CD4-positive, CD25-positive, alpha-beta regulatory T cell (primary cell): ENCODE data around the gene BIN1. TPM values are rescaled to one million over a fixed set of nuclear protein-coding genes. Genes with fewer than 3 reads are reported as not detected.

ENCODE experiments used
- ATAC-seq, 2 donors: fragments of 150-1000 bp; cut with Tn5 transposase; one replicate each; pipeline ENCODE4 v1.10.0; 2021; ENCODE audit warnings: low read depth in 2 of 2, moderate number of reproducible peaks in 2 of 2, moderate library complexity in 1 of 2
- DNase-seq, 3 donors: peaks; one replicate each; pipeline versions ENCODE4 v3.0.0 to v3.0.0-alpha.2; 2012 to 2022; ENCODE audit warnings: mixed read lengths in 1 of 3
- H3K27ac ChIP-seq: one replicate; pipeline ENCODE4 v1.7.0; 2013; ENCODE audit warnings: mild to moderate bottlenecking, low read length; ENCODE audit not compliant: insufficient read depth, poor library complexity, severe bottlenecking
- H3K27me3 ChIP-seq: one replicate; pipeline ENCODE4 v1.7.0; 2013; ENCODE audit warnings: low read length; ENCODE audit not compliant: control insufficient read depth, insufficient read depth
- H3K36me3 ChIP-seq: one replicate; pipeline ENCODE4 v1.7.0; 2013; ENCODE audit warnings: mild to moderate bottlenecking, low read length, moderate library complexity; ENCODE audit not compliant: control insufficient read depth, insufficient read depth
- H3K4me1 ChIP-seq: 2 replicates; pipeline ENCODE4 v1.7.0; 2013; ENCODE audit warnings: mild to moderate bottlenecking, low read length; ENCODE audit not compliant: insufficient read depth, control insufficient read depth, poor library complexity, severe bottlenecking
- H3K4me3 ChIP-seq: one replicate; pipeline ENCODE4 v1.7.0; 2013; ENCODE audit warnings: low read depth, mild to moderate bottlenecking, low read length, moderate library complexity
- H3K9me3 ChIP-seq, 2 experiments: 1 replicate in 1 of 2; 2 replicates in 1 of 2; pipeline ENCODE4 v1.7.0; 2013; ENCODE audit warnings: low read length in 2 of 2, mild to moderate bottlenecking in 1 of 2, moderate library complexity in 1 of 2; ENCODE audit not compliant: control insufficient read depth in 2 of 2
- H3K27ac Mint-ChIP-seq, 3 donors: one replicate each; pipeline ENCODE4 v1.8.0; 2020 to 2022; ENCODE audit warnings: mild to moderate bottlenecking in 3 of 3, mixed read lengths in 3 of 3, moderate library complexity in 2 of 3
- H3K27me3 Mint-ChIP-seq: one replicate; pipeline ENCODE4 v1.8.0; 2022; ENCODE audit warnings: mild to moderate bottlenecking, mixed read lengths
- H3K36me3 Mint-ChIP-seq: one replicate; pipeline ENCODE4 v1.8.0; 2020; ENCODE audit warnings: mixed read lengths
- H3K4me1 Mint-ChIP-seq, 4 donors: one replicate each; pipeline ENCODE4 v1.8.0; 2020 to 2022; ENCODE audit warnings: mixed read lengths in 4 of 4, mild to moderate bottlenecking in 1 of 4
- H3K4me3 Mint-ChIP-seq, 4 donors: one replicate each; pipeline ENCODE4 v1.8.0; 2020 to 2022; ENCODE audit warnings: mild to moderate bottlenecking in 4 of 4, mixed read lengths in 4 of 4, moderate library complexity in 3 of 4
- H3K9me3 Mint-ChIP-seq, 7 donors: one replicate each; pipeline ENCODE4 v1.8.0; 2020 to 2022; ENCODE audit warnings: mixed read lengths in 7 of 7, mild to moderate bottlenecking in 3 of 7, moderate library complexity in 2 of 7
- polyA plus RNA-seq, 4 donors: library from polyadenylated mRNA; unstranded; fragments of 300-500 nt; fragmentation: Illumina TruSeq; gene quantifications; one replicate each; pipeline ENCODE4 v1.2.3, GENCODE V29; 2021
- total RNA-seq: library from RNA; stranded (reverse); gene quantifications from one replicate; pipeline ENCODE4 v1.2.3, GENCODE V29; 2022

Gene BIN1
- total and polyA plus RNA-seq, 5 donors from 2014 or later = 131 to 228 (median 164) TPM

DNA sequence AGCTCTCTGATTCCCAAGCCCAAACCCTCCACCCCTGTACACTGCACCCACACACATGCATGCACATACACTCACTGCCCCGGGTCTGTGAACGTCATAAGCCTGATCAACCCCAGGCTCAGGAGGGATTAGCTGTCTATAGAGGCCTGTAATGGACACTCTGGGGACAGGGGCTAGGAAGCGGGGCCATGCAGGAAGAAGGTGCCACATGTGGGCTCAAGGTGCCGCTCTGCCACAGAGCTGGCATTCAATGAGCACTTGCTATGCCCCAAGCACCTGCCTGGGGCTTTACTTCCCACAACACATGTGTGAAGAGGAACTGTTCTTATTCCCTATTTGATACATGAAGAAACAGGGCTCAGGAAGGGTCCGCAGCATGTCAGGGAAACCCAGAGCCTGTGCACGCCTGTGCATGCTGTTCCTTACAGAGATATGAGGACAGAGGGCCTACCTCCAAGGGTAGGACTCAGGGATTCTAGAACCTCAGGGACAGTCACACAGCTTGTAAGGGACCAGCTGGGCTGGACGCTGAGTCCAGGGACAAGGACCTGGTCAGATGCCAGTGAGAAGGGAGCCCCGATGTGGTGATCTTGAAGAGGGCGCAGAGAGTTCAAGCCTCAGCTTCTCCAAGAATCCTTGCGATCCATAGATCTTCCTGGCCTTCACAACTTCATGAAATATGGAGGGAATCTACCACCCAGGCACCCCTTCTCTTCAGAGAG, 5.0 kb downstream of the BIN1 start:
- no peaks in the 10 kb centered on the region for H3K27me3 ChIP-seq
- no peaks in the 10 kb centered on the region for H3K36me3 ChIP-seq
- Mint-ChIP-seq H3K4me1 (peaks cover 0 to 2% (median 0%) of the 10 kb centered on the region in 4 donors), H3K27ac (no peak overlapping the region), H3K27me3 (peaks cover 21% of the 10 kb centered on the region), H3K36me3 (no peaks in the 10 kb centered on the region), H3K4me3 (peak overlapping the region in 2 of 4 donors; percentile 14 to 64), H3K9me3 (no peaks in the 10 kb centered on the region)
- H3K4me3 ChIP-seq = no peak overlapping the region
- H3K27ac ChIP-seq = no peak overlapping the region
- ATAC-seq (no peak), DNase-seq (no peak)
- H3K4me1 ChIP-seq = peaks cover 13% of the 10 kb centered on the region
- no peaks in the 10 kb centered on the region for H3K9me3 ChIP-seq

DNA sequence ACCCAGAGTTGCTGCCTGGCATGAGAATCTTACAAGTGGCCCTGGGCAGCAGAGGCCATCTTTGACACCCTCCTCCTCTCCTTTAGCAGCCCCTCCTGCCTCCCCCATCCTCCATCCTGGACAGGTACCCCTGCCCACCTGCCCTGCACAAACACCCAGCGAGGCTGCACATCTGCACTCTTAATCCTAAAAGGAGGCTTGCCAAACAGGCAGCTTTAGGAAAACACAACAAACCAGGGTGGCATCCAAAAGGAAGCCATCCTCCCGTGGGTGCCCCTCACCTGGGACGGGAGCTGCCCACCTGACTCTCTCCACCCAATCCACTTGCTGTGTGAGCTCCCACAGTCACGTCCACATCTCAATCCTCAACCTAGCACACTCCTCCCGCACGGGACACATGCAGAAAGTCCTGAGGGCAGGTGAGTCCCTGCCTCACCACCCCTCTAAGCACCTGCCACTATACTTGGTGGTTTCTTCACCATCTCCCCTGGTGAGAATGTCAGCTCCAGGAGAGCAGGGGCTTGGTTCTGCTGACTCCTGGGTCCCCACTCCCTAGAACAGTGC, 5.8 kb downstream of the BIN1 start:
- Mint-ChIP-seq H3K4me3 (no peak overlapping the region), H3K27me3 (peaks cover 21% of the 10 kb centered on the region), H3K9me3 (no peaks in the 10 kb centered on the region), H3K27ac (no peak overlapping the region), H3K36me3 (no peaks in the 10 kb centered on the region), H3K4me1 (peaks cover 0 to 2% (median 0%) of the 10 kb centered on the region in 4 donors)
- no peaks in the 10 kb centered on the region for H3K36me3 ChIP-seq
- H3K4me1 ChIP-seq = peaks cover 6% of the 10 kb centered on the region
- H3K27ac ChIP-seq = no peak overlapping the region
- ATAC-seq = no peak
- H3K4me3 ChIP-seq = no peak overlapping the region
- H3K27me3 ChIP-seq = no peaks in the 10 kb centered on the region
- no peaks in the 10 kb centered on the region for H3K9me3 ChIP-seq
- DNase-seq = no peak

DNA sequence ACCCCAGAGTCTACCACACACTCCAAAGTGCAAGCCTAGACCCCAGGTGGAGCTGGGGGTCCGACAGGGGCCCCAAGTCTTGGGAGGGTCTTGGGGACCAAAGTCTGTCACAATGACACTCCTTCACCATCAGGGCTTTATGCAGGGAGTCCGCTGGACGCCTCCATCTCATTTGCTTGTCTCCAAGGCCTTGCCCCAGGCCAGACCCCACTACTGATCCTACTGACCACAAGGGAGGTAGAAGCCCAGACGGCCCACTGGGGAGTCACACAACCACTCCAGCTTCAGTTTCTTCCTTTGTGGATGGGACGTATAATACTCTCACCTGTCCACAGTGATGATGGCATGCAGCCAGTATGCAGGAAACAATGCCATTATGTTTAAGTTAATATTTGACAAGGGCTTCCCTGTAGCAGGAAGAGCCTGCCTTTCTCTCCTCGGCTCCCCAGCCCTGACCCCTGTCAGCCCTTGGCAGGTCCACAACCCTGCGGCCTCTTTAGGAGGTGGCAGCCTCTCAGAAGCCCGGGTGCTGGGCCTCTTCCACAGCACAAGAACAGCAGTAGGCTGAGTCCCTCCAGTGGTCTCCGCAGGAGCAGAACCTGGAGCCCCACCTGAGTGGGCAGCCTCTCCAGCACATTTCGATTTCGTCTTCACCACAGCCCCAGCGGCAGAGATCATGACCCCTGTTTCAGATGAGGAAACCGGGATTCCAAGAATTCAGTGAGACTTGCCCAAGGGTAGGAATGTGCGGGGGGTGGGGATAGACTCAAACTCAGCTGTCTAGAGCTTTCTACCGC, 6.5 kb downstream of the BIN1 start:
- no peaks in the 10 kb centered on the region for H3K9me3 ChIP-seq
- DNase-seq = no peak
- no peaks in the 10 kb centered on the region for H3K27me3 ChIP-seq
- ATAC-seq = no peak
- Mint-ChIP-seq H3K27ac (peak overlapping the region in 1 of 3 donors; percentile 48), H3K4me3 (no peak overlapping the region), H3K9me3 (no peaks in the 10 kb centered on the region), H3K4me1 (peaks cover 0 to 2% (median 0%) of the 10 kb centered on the region in 4 donors), H3K36me3 (no peaks in the 10 kb centered on the region), H3K27me3 (peaks cover 21% of the 10 kb centered on the region)
- no peaks in the 10 kb centered on the region for H3K4me1 ChIP-seq
- no peak overlapping the region for H3K4me3 ChIP-seq
- no peaks in the 10 kb centered on the region for H3K36me3 ChIP-seq
- H3K27ac ChIP-seq = no peak overlapping the region

DNA sequence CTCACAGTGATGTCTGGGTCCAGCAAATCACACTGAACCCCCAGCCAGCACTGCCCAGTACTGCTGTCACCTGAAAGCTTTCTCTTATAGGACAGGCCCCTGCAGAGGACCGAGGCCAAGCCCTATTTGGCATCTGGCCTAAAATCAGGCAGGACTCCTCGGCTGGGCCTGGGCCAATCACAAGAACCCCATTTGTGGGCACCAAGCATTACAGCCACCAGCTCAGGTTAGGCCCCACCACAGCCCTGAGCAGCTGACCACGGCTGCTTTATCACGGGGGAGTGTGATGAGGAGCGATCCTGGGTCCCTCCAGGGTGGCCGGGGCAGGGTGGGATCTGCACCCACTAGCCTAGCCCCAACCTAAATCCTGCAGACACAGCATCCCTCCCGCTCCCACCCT, 8.2 kb downstream of the BIN1 start:
- Mint-ChIP-seq H3K9me3 (no peaks in the 10 kb centered on the region), H3K36me3 (no peaks in the 10 kb centered on the region)

DNA sequence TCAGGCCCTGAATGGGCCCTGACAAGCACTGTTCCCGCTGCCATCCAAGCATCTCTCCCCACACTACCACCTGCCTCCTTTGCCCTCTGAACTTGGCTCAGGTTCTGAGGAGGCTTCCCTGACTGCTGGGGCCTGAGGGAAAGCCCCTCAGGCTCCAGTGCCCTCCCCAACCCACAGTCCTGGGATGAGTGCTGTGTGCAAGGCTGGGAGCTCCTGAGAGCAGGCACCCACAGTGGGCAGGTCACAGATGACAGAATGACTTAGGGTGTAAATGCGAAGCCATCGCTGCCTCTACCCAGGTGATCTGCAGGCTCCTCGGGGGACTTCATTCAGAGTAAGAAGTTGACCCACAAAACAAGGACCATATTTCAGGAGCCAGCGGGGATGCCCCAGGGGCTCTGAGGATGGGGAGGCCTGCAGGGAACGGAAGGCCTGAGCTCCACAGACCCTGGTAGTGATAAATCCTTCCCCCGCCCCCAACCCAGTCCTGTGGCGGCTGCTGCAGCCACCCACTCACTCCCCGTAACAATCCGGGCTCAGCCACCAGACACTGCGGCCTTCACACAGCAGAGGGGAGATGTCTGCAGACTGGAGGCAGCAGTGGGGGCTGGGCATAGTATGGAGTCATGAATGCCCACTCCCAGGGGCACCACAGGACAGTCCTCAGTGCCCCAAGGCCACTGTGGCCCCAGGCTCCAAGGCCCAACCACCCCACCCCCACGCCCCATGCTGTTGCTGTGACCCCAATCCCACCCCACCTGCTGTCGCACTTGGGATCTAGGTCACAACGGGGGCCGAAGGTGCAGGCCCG, 8.9 kb downstream of the BIN1 start:
- Histone ChIP-seq H3K27me3 (no peaks in the 10 kb centered on the region), H3K4me3 (no peak overlapping the region), H3K27ac (no peak overlapping the region), H3K4me1 (no peaks in the 10 kb centered on the region), H3K36me3 (no peaks in the 10 kb centered on the region), H3K9me3 (no peaks in the 10 kb centered on the region)
- no peaks in the 10 kb centered on the region for H3K9me3 Mint-ChIP-seq
- no peaks in the 10 kb centered on the region for H3K36me3 Mint-ChIP-seq
- peaks cover 0 to 2% (median 0%) of the 10 kb centered on the region in 4 donors for H3K4me1 Mint-ChIP-seq
- no peak for DNase-seq
- peaks cover 9% of the 10 kb centered on the region for H3K27me3 Mint-ChIP-seq
- no peak for ATAC-seq
- no peak overlapping the region for H3K27ac Mint-ChIP-seq
- no peak overlapping the region for H3K4me3 Mint-ChIP-seq

More for the DNA sequence above, 8.2 kb downstream of the BIN1 start:
- ATAC-seq (no peak), DNase-seq (no peak)
- Histone ChIP-seq H3K4me3 (no peak overlapping the region), H3K27me3 (no peaks in the 10 kb centered on the region), H3K9me3 (no peaks in the 10 kb centered on the region), H3K36me3 (no peaks in the 10 kb centered on the region), H3K4me1 (no peaks in the 10 kb centered on the region), H3K27ac (no peak overlapping the region)
- H3K4me3 Mint-ChIP-seq = no peak overlapping the region
- H3K27me3 Mint-ChIP-seq = peaks cover 11% of the 10 kb centered on the region
- H3K27ac Mint-ChIP-seq = no peak overlapping the region
- H3K4me1 Mint-ChIP-seq = peaks cover 0 to 2% (median 0%) of the 10 kb centered on the region in 4 donors

DNA sequence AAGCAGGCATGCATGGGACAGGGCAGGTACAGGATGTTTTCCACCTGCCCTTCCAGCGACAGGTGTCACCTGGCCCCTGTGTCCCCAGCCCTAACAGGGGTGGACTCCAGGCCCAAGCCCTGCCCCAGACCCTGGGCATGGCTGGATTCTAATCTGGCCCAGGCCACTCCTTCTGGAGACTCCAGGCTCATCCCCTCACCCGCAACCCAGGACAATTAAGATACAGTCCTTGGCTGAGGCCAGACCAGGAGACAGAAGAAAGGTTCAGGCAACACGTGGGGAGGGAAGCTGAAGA, 9.5 kb downstream of the BIN1 start:
- Histone ChIP-seq H3K36me3 (no peaks in the 10 kb centered on the region), H3K27me3 (no peaks in the 10 kb centered on the region), H3K4me3 (no peak overlapping the region), H3K9me3 (no peaks in the 10 kb centered on the region), H3K27ac (no peak overlapping the region), H3K4me1 (no peaks in the 10 kb centered on the region)
- ATAC-seq = no peak
- H3K4me1 Mint-ChIP-seq = peaks cover 0 to 2% (median 0%) of the 10 kb centered on the region in 4 donors
- DNase-seq = no peak
- H3K36me3 Mint-ChIP-seq = no peaks in the 10 kb centered on the region
- no peak overlapping the region for H3K4me3 Mint-ChIP-seq
- no peak overlapping the region for H3K27ac Mint-ChIP-seq
- no peaks in the 10 kb centered on the region for H3K9me3 Mint-ChIP-seq
- peaks cover 2% of the 10 kb centered on the region for H3K27me3 Mint-ChIP-seq

DNA sequence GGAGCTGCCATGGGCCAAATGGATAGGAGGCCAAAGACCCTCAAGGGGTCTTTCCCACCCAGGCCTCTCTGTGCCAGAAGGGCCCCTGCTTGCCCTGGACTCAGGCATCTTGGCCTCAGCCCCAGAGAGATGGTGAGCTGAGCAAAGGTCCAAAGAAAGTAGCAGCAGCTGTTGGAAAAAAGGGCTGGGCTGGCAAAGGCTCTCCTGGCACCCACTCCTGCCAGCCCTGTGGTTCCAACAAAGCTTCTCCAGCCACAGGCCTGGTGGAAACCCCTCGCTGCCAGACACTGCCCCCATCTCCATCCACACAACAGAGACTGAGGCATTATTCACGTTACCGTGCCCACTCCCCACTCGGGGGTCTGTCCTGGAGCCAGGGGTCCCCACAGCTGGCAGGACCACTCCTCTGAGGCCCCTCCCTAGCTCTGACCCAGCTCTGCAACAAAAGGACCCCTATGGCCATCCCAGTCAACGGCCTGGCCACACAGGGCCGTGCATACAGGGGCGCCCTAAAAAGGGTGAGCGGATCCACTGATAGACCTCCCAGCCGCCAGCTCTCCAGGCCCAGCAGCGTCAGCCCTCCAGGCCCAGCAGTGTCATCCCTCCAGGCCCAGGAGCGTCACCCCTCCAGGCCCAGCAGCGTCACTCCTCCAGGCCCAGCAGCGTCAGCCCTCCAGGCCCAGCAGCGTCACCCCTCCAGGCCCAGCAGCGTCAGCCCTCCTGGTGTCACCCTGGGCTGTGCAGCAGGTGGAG, 10.1 kb downstream of the BIN1 start:
- ATAC-seq = no peak
- Histone ChIP-seq H3K4me1 (no peaks in the 10 kb centered on the region), H3K4me3 (no peak overlapping the region), H3K27me3 (no peaks in the 10 kb centered on the region), H3K9me3 (no peaks in the 10 kb centered on the region), H3K36me3 (no peaks in the 10 kb centered on the region), H3K27ac (no peak overlapping the region)
- H3K9me3 Mint-ChIP-seq = no peaks in the 10 kb centered on the region
- H3K36me3 Mint-ChIP-seq = no peaks in the 10 kb centered on the region
- DNase-seq = no peak
- no peak overlapping the region for H3K27ac Mint-ChIP-seq
- no peak overlapping the region for H3K4me3 Mint-ChIP-seq
- peaks cover 0 to 2% (median 0%) of the 10 kb centered on the region in 4 donors for H3K4me1 Mint-ChIP-seq
- H3K27me3 Mint-ChIP-seq = no peaks in the 10 kb centered on the region
